ENCODE results near the gene PLSCR4. TPM values are rescaled to one million over a fixed set of nuclear protein-coding genes. Genes with fewer than 3 reads are reported as not detected.

The PLSCR4 gene
- total and polyA plus RNA-seq, 2 of the 4 experiments (the other 2 are of a cell fraction), result 3.8 to 4.4 TPM

GRCh38 chr3:146177072-146177471 lies 73.8 kb downstream of the PLSCR4 start:
- BruUV-seq (replicated peaks), result no TSS peak
- H3K18ac ChIP-seq (ENCODE audit: low read depth, low read length), result no peak overlapping the region
- no peak overlapping the region for H3K9ac ChIP-seq (ENCODE audit: low read depth, low read length)
- H2BK5ac ChIP-seq (ENCODE audit: low read depth, low read length, poor library complexity, severe bottlenecking), result no peak overlapping the region
- no peak overlapping the region for H2BK120ac ChIP-seq (ENCODE audit: low read depth, low read length)
- no peak overlapping the region for H3K23ac ChIP-seq (ENCODE audit: low read depth, low read length)
- H3K9me1 ChIP-seq (ENCODE audit: insufficient read depth, low read length), result no peaks in the 10 kb centered on the region; the same call in 1 of the 2 replicates
- intact Hi-C loops (cut with micrococcal nuclease), result no loop called here
- H3K27me3 ChIP-seq (ENCODE audit: control insufficient read depth, insufficient read depth, low read length), result no peaks in the 10 kb centered on the region
- no peak for DNase-seq
- H3K79me1 ChIP-seq (ENCODE audit: low read depth in 1 of 2, low read length in 2 of 2), result no peaks in the 10 kb centered on the region
- WGBS, 2 experiments (ENCODE audit: extremely low coverage in 2 of 2, insufficient read length in 1 of 2), result no CpG with 5 or more reads among the region's 3 CpGs
- H2BK15ac ChIP-seq (ENCODE audit: low read depth, low read length), result no peak overlapping the region
- H4K91ac ChIP-seq (ENCODE audit: insufficient read depth, low read depth, low read length), result no peak overlapping the region
- no peak overlapping the region for H3K4ac ChIP-seq (ENCODE audit: low read depth, low read length)
- H4K5ac ChIP-seq (ENCODE audit: low read depth, low read length), result no peak overlapping the region
- no peak overlapping the region for H3K4me3 ChIP-seq (ENCODE audit: insufficient read depth, low read depth, low read length)
- H2AK9ac ChIP-seq (replicated peaks; ENCODE audit: low read depth, low read length, poor library complexity), result no peak overlapping the region
- H3K27ac ChIP-seq (ENCODE audit: insufficient read depth, low read length), result no peak overlapping the region
- H3K9me3 ChIP-seq (ENCODE audit: control insufficient read depth, insufficient read depth, low read length), result no peaks in the 10 kb centered on the region
- no peak overlapping the region for H3K14ac ChIP-seq (replicated peaks; ENCODE audit: low read depth, low read length)
- TF ChIP-seq RCOR1 (IDR thresholded peaks at IDR 0.05; ENCODE audit: insufficient replicate concordance, low read length) (no peak), MAFK (IDR thresholded peaks at IDR 0.05; ENCODE audit: low read depth, low read length) (no peak), FOS (IDR thresholded peaks at IDR 0.05; ENCODE audit: low read depth, low read length) (no peak), CHD1 (IDR thresholded peaks at IDR 0.05; ENCODE audit: low read depth, low read length) (no peak), SMC3 (IDR thresholded peaks at IDR 0.05; ENCODE audit: low read depth, low read length) (no peak)
- in situ Hi-C loops (cut with MboI; ENCODE audit: low sequenced_read_pairs), result loop anchor here (10.0 kb wide), 1 partner anchor 402 kb away; no protein-coding TSS in a partner anchor
- H3K4me1 ChIP-seq (ENCODE audit: control insufficient read depth, insufficient read depth, low read length), result no peaks in the 10 kb centered on the region
- H3K4me2 ChIP-seq (ENCODE audit: low read depth, low read length), result no peak overlapping the region
- no peak overlapping the region for H2AFZ ChIP-seq (replicated peaks; ENCODE audit: low read length, poor library complexity)
- no peak overlapping the region for H2BK20ac ChIP-seq (ENCODE audit: low read depth, low read length)
- no peak overlapping the region for H4K8ac ChIP-seq (ENCODE audit: low read depth in 2 of 2, low read length in 2 of 2)
- CTCF ChIA-PET, result no interaction called here
- ATAC-seq (ENCODE audit: low read depth), result no peak
- dilution Hi-C loops (cut with HindIII; ENCODE audit: low sequenced_read_pairs, unreplicated experiment), result no loop called here
- no peaks in the 10 kb centered on the region for H3K36me3 ChIP-seq (ENCODE audit: control insufficient read depth, insufficient read depth, low read length)
- H4K20me1 ChIP-seq (ENCODE audit: insufficient read depth, low read length), result no peaks in the 10 kb centered on the region
- H3K56ac ChIP-seq (ENCODE audit: extremely low read depth, insufficient read depth, low read length), result no peak overlapping the region
- H2AK5ac ChIP-seq (ENCODE audit: low read depth, low read length), result no peak overlapping the region
- POLR2A ChIA-PET (ENCODE audit: unreplicated experiment), result no interaction called here
